ENCODE results near the gene CALML6. TPM values are rescaled to one million over a fixed set of nuclear protein-coding genes. Genes with fewer than 3 reads are reported as not detected.

Gene CALML6
- total and polyA plus RNA-seq, 2 experiments from 2014 or later = 0.87 TPM; not detected in 1

GRCh38 chr1:1891349-1892078, 23.5 kb upstream of the CALML6 start:
- H3K9me3 Mint-ChIP-seq = no peaks in the 10 kb centered on the region; the same call in 2 of the 3 replicates
- Histone ChIP-seq H3K79me2 (replicated peaks; ENCODE audit: insufficient read depth) (peaks cover 46% of the 10 kb centered on the region), H2AFZ (no peak overlapping the region)

GRCh38 chr1:1892079-1892762, 22.8 kb upstream of the CALML6 start:
- H3K27ac Mint-ChIP-seq = 0 out of 2 replicates have a peak overlapping the region, but pooled peaks have one; percentile 24
- no peak overlapping the region for H3K27ac ChIP-seq (ENCODE audit: low read depth)
- peaks cover 39% of the 10 kb centered on the region for H3K79me2 ChIP-seq (replicated peaks; ENCODE audit: insufficient read depth)
- ATAC-seq (no peak), DNase-seq (ENCODE audit: low spot score) (no peak)
- peak overlapping the region; percentile 73 for H3K4me3 Mint-ChIP-seq
- H3K9me2 ChIP-seq (ENCODE audit: insufficient read depth) = no peaks in the 10 kb centered on the region
- peaks cover 21% of the 10 kb centered on the region for H4K20me1 ChIP-seq (replicated peaks; ENCODE audit: insufficient read depth)
- no peaks in the 10 kb centered on the region; the same call in 2 of the 3 replicates for H3K9me3 Mint-ChIP-seq
- H3K4me3 ChIP-seq = peak overlapping the region; percentile 58
- no peaks in the 10 kb centered on the region for H3K27me3 ChIP-seq (ENCODE audit: insufficient read depth)
- H3K36me3 Mint-ChIP-seq (ENCODE audit: low read depth) = peaks cover 6% of the 10 kb centered on the region; the same call in 2 of the 3 replicates
- H3K36me3 ChIP-seq (ENCODE audit: insufficient read depth) = no peaks in the 10 kb centered on the region
- H3F3A ChIP-seq (replicated peaks; ENCODE audit: low read depth) = peaks cover 15% of the 10 kb centered on the region
- H3K27me3 Mint-ChIP-seq (ENCODE audit: insufficient read depth, low read depth, poor library complexity) = peaks cover 11% of the 10 kb centered on the region
- peaks cover 31% of the 10 kb centered on the region for H3K4me1 ChIP-seq (ENCODE audit: insufficient read depth)
- no peak overlapping the region for H2AFZ ChIP-seq
- peaks cover 48% of the 10 kb centered on the region for H3K4me1 Mint-ChIP-seq
- H3K4me2 ChIP-seq = peak overlapping the region; percentile 86
- TF ChIP-seq CTCF (conservative IDR thresholded peaks at IDR 0.05; ENCODE audit: low read depth in 2 of 2) (no peak), POLR2AphosphoS5 (IDR thresholded peaks at IDR 0.05; ENCODE audit: low read depth) (no peak), ZNF462 (CRISPR knock-in tag; IDR thresholded peaks at IDR 0.05) (no peak), STAT1 (IDR thresholded peaks at IDR 0.05; ENCODE audit: unreplicated experiment) (no peak), JUNB (IDR thresholded peaks at IDR 0.05; ENCODE audit: unreplicated experiment) (no peak), EZH2 (IDR thresholded peaks at IDR 0.05; ENCODE audit: low read depth, unreplicated experiment) (no peak), NANOG (IDR thresholded peaks at IDR 0.05; ENCODE audit: borderline replicate concordance) (no peak), CREB1 (CRISPR knock-in tag; IDR thresholded peaks at IDR 0.05; ENCODE audit: low read depth) (no peak), ZNF114 (CRISPR knock-in tag; IDR thresholded peaks at IDR 0.05) (no peak)

More at GRCh38 chr1:1891349-1892078, 23.5 kb upstream of the CALML6 start:
- peaks cover 28% of the 10 kb centered on the region for H4K20me1 ChIP-seq (replicated peaks; ENCODE audit: insufficient read depth)
- Mint-ChIP-seq H3K36me3 (ENCODE audit: low read depth) (peaks cover 10% of the 10 kb centered on the region), H3K27me3 (ENCODE audit: insufficient read depth, low read depth, poor library complexity) (peaks cover 11% of the 10 kb centered on the region), H3K4me1 (peaks cover 52% of the 10 kb centered on the region), H3K27ac (no peak overlapping the region), H3K4me3 (peak overlapping the region; percentile 73)
- H3K4me2 ChIP-seq = peak overlapping the region; percentile 86
- H3K9me2 ChIP-seq (ENCODE audit: insufficient read depth) = no peaks in the 10 kb centered on the region
- peak overlapping the region; percentile 58 for H3K4me3 ChIP-seq
- ATAC-seq (peak; percentile 59), DNase-seq (ENCODE audit: low spot score) (peak; percentile 67)
- no peaks in the 10 kb centered on the region for H3K27me3 ChIP-seq (ENCODE audit: insufficient read depth)
- no peak overlapping the region for H3K27ac ChIP-seq (ENCODE audit: low read depth)
- H3K4me1 ChIP-seq (ENCODE audit: insufficient read depth) = peaks cover 34% of the 10 kb centered on the region
- H3F3A ChIP-seq (replicated peaks; ENCODE audit: low read depth) = peaks cover 15% of the 10 kb centered on the region
- no peak for TF ChIP-seq JUNB (IDR thresholded peaks at IDR 0.05; ENCODE audit: unreplicated experiment)
- TF ChIP-seq POLR2AphosphoS5 (IDR thresholded peaks at IDR 0.05; ENCODE audit: low read depth) = peak; percentile 56
- no peaks in the 10 kb centered on the region for H3K36me3 ChIP-seq (ENCODE audit: insufficient read depth)

All from GM23338 (cell line).